Pancreas (tissue), 10 donors: ENCODE measurements around the gene CCP110. TPM values are rescaled to one million over a fixed set of nuclear protein-coding genes. Genes with fewer than 3 reads are reported as not detected.

Experiments
- ATAC-seq, 4 donors: fragments of 200-7000 bp; cut with Tn5 transposase; one replicate each; pipeline versions ENCODE4 v1.8.0 to v1.9.1; 2020; ENCODE audit warnings: mild to moderate bottlenecking in 4 of 4, moderate library complexity in 4 of 4
- DNase-seq, 6 donors: peaks; one replicate each; pipeline ENCODE4 v3.0.0-alpha.2; 2020
- FAIRE-seq: peaks from 2 replicates; lab custom pipeline; 2012; peaks lifted over from hg19 to GRCh38; lab: Jason Lieb, UNC
- H3K27ac ChIP-seq, 4 donors: fragments of 200-600 bp; sonication (generic); 1 replicate in 3 of 4; 2 replicates in 1 of 4; pipeline versions ENCODE4 v1.5.0 to v1.8.0; 2020
- H3K27me3 ChIP-seq, 4 donors: fragments of 200-600 bp; one replicate each; pipeline ENCODE4 v1.8.0; 2021
- H3K36me3 ChIP-seq, 3 donors: fragments of 200-600 bp; sonication (generic) in 1 of 3; one replicate each; pipeline versions ENCODE4 v1.5.0 to v1.8.0; 2020 to 2021
- H3K4me1 ChIP-seq, 3 donors: fragments of 200-600 bp; one replicate each; pipeline ENCODE4 v1.8.0; 2021
- H3K4me3 ChIP-seq, 4 donors: fragments of 200-600 bp; sonication (generic) in 2 of 4; one replicate each; pipeline versions ENCODE4 v1.5.0 to v1.8.0; 2020 to 2021
- H3K9me3 ChIP-seq, 4 donors: fragments of 200-600 bp; one replicate each; pipeline ENCODE4 v1.8.0; 2021
- CTCF ChIP-seq, 4 donors: fragments of 200-600 bp; sonication (generic) in 3 of 4; IDR thresholded peaks; one replicate each; pipeline versions ENCODE4 v1.5.0 to v1.8.0; 2021; ENCODE audit warnings: antibody characterized with exemption in 4 of 4
- WGBS, 2 donors: extraction: QIAGEN DNeasy Blood & Tissue Kit; methylation state at CpG; one replicate each; pipeline ENCODE4 v1.1.7; 2013; 5-methylcytosine and 5-hydroxymethylcytosine counted together
- intact Hi-C, 3 donors: fragments of 100-400 bp; cut with DNase I; formaldehyde crosslinking; loops; one replicate each; pipeline versions ENCODE4 v1.11.1 to v1.14.2; 2022
- polyA plus RNA-seq, 2 donors: library from polyadenylated mRNA; stranded (reverse); fragments of 200-250 nt; gene quantifications; one replicate each; pipeline ENCODE4 v1.2.3, GENCODE V29; 2013
- total RNA-seq, 6 donors: library from RNA; stranded (reverse); fragmentation: NEBNext Ultra II Directional in 4 of 6; extraction: Animal tissue kit (Norgen Biotek cat#: 25700) in 4 of 6; gene quantifications; one replicate each; pipeline versions ENCODE4 v1.2.1 to v1.2.4, GENCODE V29; 2021 to 2023
- donor health status: healthy with polysubstance abuse.
- donor health status: DM: no; HTN: no; CAD: no; lungs with moderate emphysema.
- donor health status: DM: no; HTN: no; CAD: no.
- donor health status: control.
- donor health status: control.
- donor health status: Bipolar disorder and iron deficiency.
- donor health status: DM: yes; HTN: yes; CAD: no.
- donor health status: DM: no; HTN: no; CAD: no.
- donor health status: DM: no; HTN: no; CAD: no.
- donor health status: DM: yes; HTN: yes; CAD: no.

Gene CCP110
- total and polyA plus RNA-seq, 8 donors, result 2.7 to 7.9 (median 5.1) TPM

- 75 to 83% methylated on average over 10 of the region's 10 CpGs for WGBS, 2 donors
- H3K36me3 ChIP-seq, result no peaks in the 10 kb centered on the region
Observed at GRCh38 chr16:19486750-19487325, 36.9 kb upstream of the CCP110 start.

GRCh38 chr16:19488213-19488640 lies 35.5 kb upstream of the CCP110 start:
- intact Hi-C loops, result no loop called here
- no peaks in the 10 kb centered on the region for H3K4me1 ChIP-seq
- no peaks in the 10 kb centered on the region for H3K9me3 ChIP-seq
- no peak overlapping the region for H3K27ac ChIP-seq
- no peak overlapping the region for H3K4me3 ChIP-seq
- FAIRE-seq (no peak), ATAC-seq (peak in 3 of 4 donors; percentile 53 to 67 (median 60)), DNase-seq (no peak)
- H3K27me3 ChIP-seq, result no peaks in the 10 kb centered on the region
- 66 to 70% methylated on average over 4 of the region's 4 CpGs for WGBS, 2 donors
- TF ChIP-seq CTCF (IDR thresholded peaks at IDR 0.05), result no peak
- no peaks in the 10 kb centered on the region for H3K36me3 ChIP-seq

More at GRCh38 chr16:19486750-19487325, 36.9 kb upstream of the CCP110 start:
- no peaks in the 10 kb centered on the region for H3K4me1 ChIP-seq
- DNase-seq (no peak), FAIRE-seq (no peak), ATAC-seq (peak in 2 of 4 donors; percentile 22 to 23)
- no peaks in the 10 kb centered on the region for H3K27me3 ChIP-seq
- no peak overlapping the region for H3K4me3 ChIP-seq
- H3K9me3 ChIP-seq, result no peaks in the 10 kb centered on the region
- no peak for TF ChIP-seq CTCF (IDR thresholded peaks at IDR 0.05)
- intact Hi-C loops, result no loop called here
- no peak overlapping the region for H3K27ac ChIP-seq

GRCh38 chr16:19490619-19491018 lies 33.1 kb upstream of the CCP110 start:
- Histone ChIP-seq H3K36me3 (no peaks in the 10 kb centered on the region), H3K4me1 (no peaks in the 10 kb centered on the region), H3K4me3 (no peak overlapping the region), H3K9me3 (no peaks in the 10 kb centered on the region), H3K27me3 (no peaks in the 10 kb centered on the region), H3K27ac (no peak overlapping the region)
- FAIRE-seq (no peak), DNase-seq (no peak), ATAC-seq (no peak)
- WGBS, 2 donors, result 80 to 91% methylated on average over 1 of the region's 1 CpG
- TF ChIP-seq CTCF (IDR thresholded peaks at IDR 0.05), result no peak
- intact Hi-C loops, result loop anchor here in 1 of 3 donors (5.0 kb wide), 1 partner anchor 88 kb away; no protein-coding TSS in a partner anchor

- Histone ChIP-seq H3K36me3 (no peaks in the 10 kb centered on the region), H3K27ac (no peak overlapping the region), H3K4me3 (no peak overlapping the region), H3K4me1 (no peaks in the 10 kb centered on the region), H3K9me3 (no peaks in the 10 kb centered on the region), H3K27me3 (no peaks in the 10 kb centered on the region)
- no peak for TF ChIP-seq CTCF (IDR thresholded peaks at IDR 0.05)
- intact Hi-C loops, result no loop called here
- FAIRE-seq, result no peak
- no peak for DNase-seq
- WGBS, 2 donors, result 83 to 86% methylated on average over 5 of the region's 5 CpGs
- ATAC-seq, result no peak
Observed at GRCh38 chr16:19497176-19497575, 26.6 kb upstream of the CCP110 start.

GRCh38 chr16:19499006-19499405 lies 24.7 kb upstream of the CCP110 start:
- no peak overlapping the region for H3K4me3 ChIP-seq
- H3K36me3 ChIP-seq, result peaks cover 0 to 14% (median 4%) of the 10 kb centered on the region in 3 donors
- ATAC-seq (no peak), FAIRE-seq (no peak), DNase-seq (no peak)
- intact Hi-C loops, result no loop called here
- H3K9me3 ChIP-seq, result no peaks in the 10 kb centered on the region
- no peak for TF ChIP-seq CTCF (IDR thresholded peaks at IDR 0.05)
- no peak overlapping the region for H3K27ac ChIP-seq
- H3K4me1 ChIP-seq, result no peaks in the 10 kb centered on the region
- WGBS, 2 donors, result 81 to 82% methylated on average over 5 of the region's 5 CpGs
- no peaks in the 10 kb centered on the region for H3K27me3 ChIP-seq
